Astrocyte of the spinal cord (primary cell): ENCODE data around the gene GAB2.

ENCODE experiments used
- DNase-seq: peaks from one replicate; pipeline ENCODE4 v3.0.0; 2011; ENCODE audit warnings: low read depth, low spot score
- H3K4me3 ChIP-seq: 2 replicates; pipeline ENCODE4 v1.5.1; 2011; ENCODE audit warnings: low read depth, mild to moderate bottlenecking, low read length, moderate library complexity
- CTCF ChIP-seq: IDR thresholded peaks from 2 replicates; pipeline ENCODE4 v1.5.1; 2012; ENCODE audit warnings: low read depth, mild to moderate bottlenecking, low read length, inconsistent platforms
- in situ Hi-C: cut with HindIII; loops from 2 replicates; pipeline ENCODE4 v1.10.0; 2017; ENCODE audit warnings: low sequenced_read_pairs

The GAB2 gene

GRCh38 chr11:78424334-78425270 is 7.0 kb upstream of the GAB2 start:
- in situ Hi-C loops = no loop called here
- DNase-seq = no peak
- no peak overlapping the region for H3K4me3 ChIP-seq
- TF ChIP-seq CTCF = no peak

GRCh38 chr11:78423241-78423640 is 5.6 kb upstream of the GAB2 start:
- in situ Hi-C loops = no loop called here
- DNase-seq = no peak
- H3K4me3 ChIP-seq = no peak overlapping the region
- TF ChIP-seq CTCF = no peak

- DNase-seq = peak; percentile 48
- no peak for TF ChIP-seq CTCF
- H3K4me3 ChIP-seq = no peak overlapping the region
- in situ Hi-C loops = no loop called here
Measured at GRCh38 chr11:78420796-78421209, 3.2 kb upstream of the GAB2 start.

DNA sequence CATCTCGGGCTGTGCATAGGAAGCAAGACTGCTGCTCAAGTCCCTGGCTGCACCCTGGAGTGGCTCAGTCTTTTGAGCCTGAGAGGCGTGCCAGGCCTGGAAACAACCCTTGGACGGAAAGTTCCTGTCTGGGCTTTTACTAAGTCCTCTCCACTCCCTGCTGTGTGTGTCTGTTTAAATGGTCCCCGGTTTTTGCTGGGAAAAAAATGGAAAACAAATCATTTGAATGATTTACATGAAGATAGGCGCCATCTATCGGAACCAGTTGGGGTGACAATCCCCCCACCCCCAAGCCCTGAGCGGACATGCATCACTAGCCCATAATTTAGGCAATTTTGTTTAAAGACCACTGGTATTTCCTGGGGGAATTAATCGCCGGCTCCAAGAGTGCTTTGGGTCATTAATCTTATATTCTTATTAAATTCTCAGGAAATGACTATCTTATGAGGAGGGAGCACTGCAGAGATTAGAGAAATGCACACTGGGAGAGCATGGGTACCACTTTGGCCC is 2.7 kb upstream of the GAB2 start:
- no peak overlapping the region for H3K4me3 ChIP-seq
- peak; percentile 86 for DNase-seq
- peak; percentile 70 for TF ChIP-seq CTCF
- in situ Hi-C loops = no loop called here

DNA sequence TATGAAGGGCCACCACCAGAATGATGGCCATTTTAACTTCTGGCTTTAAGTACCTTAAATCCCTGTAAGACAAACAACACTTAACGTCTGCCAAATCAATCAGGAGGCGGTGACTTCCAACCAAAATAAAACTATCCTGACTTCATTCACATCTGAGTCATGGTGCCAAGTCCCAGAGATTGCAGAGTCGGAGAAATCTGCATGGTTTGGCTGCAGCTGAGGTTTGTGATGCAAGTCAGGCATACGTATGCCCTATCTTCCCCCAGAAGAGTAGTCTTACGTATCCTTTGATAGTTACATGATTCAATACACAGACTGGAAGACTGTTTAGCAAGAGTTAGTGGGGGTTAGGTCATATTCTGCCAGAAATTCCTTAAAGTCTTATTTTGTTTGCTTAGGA is 1.7 kb upstream of the GAB2 start:
- in situ Hi-C loops = no loop called here
- TF ChIP-seq CTCF = no peak
- DNase-seq = peak; percentile 92
- no peak overlapping the region for H3K4me3 ChIP-seq

- H3K4me3 ChIP-seq = peak overlapping the region; percentile 67
- no peak for DNase-seq
- TF ChIP-seq CTCF = no peak
- in situ Hi-C loops = no loop called here
Measured at GRCh38 chr11:78418584-78419211, 1.1 kb upstream of the GAB2 start.
